Jurkat, Clone E6-1 (cell line): Measurements from ENCODE around the gene CISD2.
"Not testable (repeated sequence)": the region's sequence is repeated elsewhere in the genome, so short reads cannot be mapped to it uniquely, and the experiment has no call there.

Experiments used
- DNase-seq: peaks from one replicate; pipeline ENCODE4 v3.0.0-alpha.2; 2011; ENCODE audit warnings: low read depth, low spot score
- H3K4me3 ChIP-seq: 2 replicates; pipeline ENCODE4 v1.5.1; 2011; ENCODE audit warnings: mild to moderate bottlenecking, low read length, control low read depth, moderate library complexity

CISD2 gene

DNA sequence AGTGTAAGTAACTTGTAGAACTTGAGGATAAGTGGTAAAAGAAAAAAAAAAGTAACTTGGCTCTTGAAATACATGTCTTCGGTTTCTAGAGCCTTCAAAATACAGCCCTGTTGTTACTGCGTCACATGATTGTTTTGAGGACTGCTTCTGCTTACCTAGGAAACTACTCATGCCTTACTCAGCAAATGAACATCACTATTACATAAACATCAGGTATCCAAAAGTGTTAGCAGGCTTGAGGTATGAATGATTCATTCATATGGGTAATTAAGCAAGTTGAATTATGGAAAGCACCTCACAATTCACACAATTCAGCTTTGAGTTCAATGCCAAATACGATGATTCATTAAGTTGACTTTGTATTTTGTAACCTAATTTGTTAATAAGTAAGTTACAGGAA is 21.1 kb downstream of the CISD2 start:
- DNase-seq, H3K4me3 ChIP-seq: not testable (repeated sequence)

DNA sequence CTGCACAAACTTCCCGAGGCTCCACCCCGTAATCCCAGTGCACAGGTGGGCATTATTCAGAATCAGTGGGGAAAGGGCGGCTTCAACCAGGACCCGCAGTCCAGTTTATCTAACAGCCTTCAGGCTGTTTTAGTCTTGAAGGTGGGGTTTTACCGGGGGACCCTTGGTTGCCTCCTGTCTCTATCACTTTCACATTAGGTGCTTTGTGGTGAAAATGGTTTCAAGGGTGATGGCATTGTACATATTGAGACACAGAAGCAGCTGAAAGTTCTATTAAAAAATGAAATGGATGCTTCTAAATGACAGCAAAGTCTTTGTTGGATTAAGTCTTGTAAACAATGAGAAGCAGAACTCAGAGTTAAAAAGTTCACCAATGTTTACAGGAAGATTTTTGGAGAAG is 27.8 kb downstream of the CISD2 start:
- not testable (repeated sequence) for H3K4me3 ChIP-seq, DNase-seq

DNA sequence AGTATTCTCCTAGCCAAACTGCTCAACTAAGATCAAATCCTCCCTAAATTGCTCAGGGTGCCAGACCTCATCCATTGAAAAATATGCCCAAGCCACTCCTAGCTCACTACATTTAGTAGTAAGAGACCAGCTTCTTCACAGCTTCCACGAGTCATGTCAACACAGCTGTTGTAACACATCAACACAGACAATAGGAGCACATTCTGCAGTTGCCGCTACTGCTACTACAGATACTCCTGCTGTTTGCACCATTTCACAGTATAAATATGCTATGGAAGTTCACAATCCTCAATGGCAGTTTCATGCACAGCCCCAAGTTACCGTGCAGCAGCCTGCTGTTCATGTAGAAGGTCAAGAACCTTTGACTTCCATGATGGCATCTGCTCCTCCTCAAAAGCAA is 28.8 kb downstream of the CISD2 start:
- not testable (repeated sequence) for DNase-seq, H3K4me3 ChIP-seq

- no peak overlapping the region for H3K4me3 ChIP-seq
- DNase-seq = no peak
Observed at GRCh38 chr4:102901804-102902203, 33.0 kb downstream of the CISD2 start.

DNA sequence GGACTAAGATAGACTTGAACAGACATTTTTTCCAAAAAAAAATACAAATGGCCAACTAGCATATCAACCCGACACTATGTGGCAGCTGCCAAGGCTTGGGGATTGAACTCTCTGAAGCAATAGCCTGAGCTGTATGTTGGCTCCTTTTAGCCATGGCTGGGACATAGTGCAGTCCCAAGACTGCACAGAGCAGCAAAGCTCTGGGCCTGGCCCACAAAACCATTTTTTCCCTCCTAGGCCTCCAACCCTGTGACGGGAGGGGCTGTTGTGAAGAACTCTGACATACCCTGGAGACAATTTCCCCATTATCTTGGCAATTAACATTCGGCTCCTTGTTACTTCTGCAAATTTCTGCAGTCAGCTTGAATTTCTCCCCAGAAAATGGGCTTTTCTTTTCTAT is 50.1 kb downstream of the CISD2 start:
- H3K4me3 ChIP-seq = no peak overlapping the region
- DNase-seq = no peak

- not testable (repeated sequence) for H3K4me3 ChIP-seq, DNase-seq
Observed at GRCh38 chr4:102919697-102920096, 50.9 kb downstream of the CISD2 start.

- no peak for DNase-seq
- no peak overlapping the region for H3K4me3 ChIP-seq
Observed at GRCh38 chr4:102935716-102936115, 66.9 kb downstream of the CISD2 start.

DNA sequence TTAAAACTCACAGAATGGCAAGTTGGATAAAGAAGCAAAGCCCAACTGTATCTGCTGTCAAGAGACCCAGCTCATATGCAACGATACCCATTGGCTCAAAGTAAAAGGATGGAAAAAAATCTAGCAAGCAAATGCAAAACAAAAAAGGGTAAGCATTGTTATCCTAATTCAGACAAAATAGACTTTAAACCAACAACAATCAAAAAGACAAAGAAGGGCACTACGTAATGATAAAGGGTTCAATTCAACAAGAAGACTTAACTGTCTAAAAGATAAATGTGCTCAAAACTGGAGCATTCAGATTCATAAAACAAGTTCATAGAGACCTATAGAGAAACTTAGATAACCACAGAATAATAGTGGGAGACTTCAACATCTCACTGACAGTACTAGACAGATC is 69.3 kb downstream of the CISD2 start:
- DNase-seq, H3K4me3 ChIP-seq: not testable (repeated sequence)
